Measurements from ENCODE around the gene SOAT2.

- TF ChIP-seq, protein P1, sequence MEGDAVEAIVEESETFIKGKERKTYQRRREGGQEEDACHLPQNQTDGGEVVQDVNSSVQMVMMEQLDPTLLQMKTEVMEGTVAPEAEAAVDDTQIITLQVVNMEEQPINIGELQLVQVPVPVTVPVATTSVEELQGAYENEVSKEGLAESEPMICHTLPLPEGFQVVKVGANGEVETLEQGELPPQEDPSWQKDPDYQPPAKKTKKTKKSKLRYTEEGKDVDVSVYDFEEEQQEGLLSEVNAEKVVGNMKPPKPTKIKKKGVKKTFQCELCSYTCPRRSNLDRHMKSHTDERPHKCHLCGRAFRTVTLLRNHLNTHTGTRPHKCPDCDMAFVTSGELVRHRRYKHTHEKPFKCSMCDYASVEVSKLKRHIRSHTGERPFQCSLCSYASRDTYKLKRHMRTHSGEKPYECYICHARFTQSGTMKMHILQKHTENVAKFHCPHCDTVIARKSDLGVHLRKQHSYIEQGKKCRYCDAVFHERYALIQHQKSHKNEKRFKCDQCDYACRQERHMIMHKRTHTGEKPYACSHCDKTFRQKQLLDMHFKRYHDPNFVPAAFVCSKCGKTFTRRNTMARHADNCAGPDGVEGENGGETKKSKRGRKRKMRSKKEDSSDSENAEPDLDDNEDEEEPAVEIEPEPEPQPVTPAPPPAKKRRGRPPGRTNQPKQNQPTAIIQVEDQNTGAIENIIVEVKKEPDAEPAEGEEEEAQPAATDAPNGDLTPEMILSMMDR (IDR thresholded peaks at IDR 0.05; ENCODE audit: low read depth, low read length, missing input control): no peak
- TF ChIP-seq YY1 (IDR thresholded peaks at IDR 0.05) (no peak), RAD21 (IDR thresholded peaks at IDR 0.05) (no peak), ZBTB33 (IDR thresholded peaks at IDR 0.05) (no peak)
- TF ChIP-seq, protein P2, sequence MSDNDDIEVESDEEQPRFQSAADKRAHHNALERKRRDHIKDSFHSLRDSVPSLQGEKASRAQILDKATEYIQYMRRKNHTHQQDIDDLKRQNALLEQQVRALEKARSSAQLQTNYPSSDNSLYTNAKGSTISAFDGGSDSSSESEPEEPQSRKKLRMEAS (IDR thresholded peaks at IDR 0.05): no peak
Observed at GRCh38 chr12:53133722-53134121, 30.4 kb downstream of the SOAT2 start.
